ENCODE data around the gene ADAMTSL5.

DNA sequence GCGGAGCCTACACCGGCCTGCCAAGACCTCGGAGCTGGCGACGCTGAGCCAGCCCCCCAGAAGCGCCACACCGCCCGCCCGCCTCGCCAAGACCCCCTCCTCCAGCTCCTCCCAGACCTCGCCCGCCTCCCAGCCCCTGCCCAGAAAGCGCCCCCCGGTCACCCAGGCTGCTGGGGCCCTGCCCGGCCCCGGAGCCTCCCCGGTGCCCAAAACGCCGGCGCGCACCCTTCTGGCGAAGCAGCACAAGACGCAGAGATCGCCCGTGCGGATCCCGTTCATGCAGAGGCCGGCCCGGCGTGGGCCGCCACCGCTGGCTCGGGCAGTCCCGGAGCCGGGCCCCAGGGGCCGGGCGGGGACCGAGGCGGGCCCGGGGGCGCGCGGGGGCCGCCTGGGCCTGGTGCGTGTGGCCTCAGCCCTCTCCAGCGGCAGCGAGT, 44.0 kb downstream of the ADAMTSL5 start:
- TF ChIP-seq ZFX (IDR thresholded peaks at IDR 0.05): no peak
- peak; percentile 58 for TF ChIP-seq CTCF (conservative IDR thresholded peaks at IDR 0.05)
